HG03565 (cell line): ENCODE data around the gene FGR.

Source experiments
- ATAC-seq: cut with Tn5 transposase; IDR thresholded peaks from one replicate; pipeline ENCODE4 v1.9.1; 2021; ENCODE audit warnings: mild to moderate bottlenecking, moderate library complexity; ENCODE audit not compliant: unreplicated experiment

The FGR gene

DNA sequence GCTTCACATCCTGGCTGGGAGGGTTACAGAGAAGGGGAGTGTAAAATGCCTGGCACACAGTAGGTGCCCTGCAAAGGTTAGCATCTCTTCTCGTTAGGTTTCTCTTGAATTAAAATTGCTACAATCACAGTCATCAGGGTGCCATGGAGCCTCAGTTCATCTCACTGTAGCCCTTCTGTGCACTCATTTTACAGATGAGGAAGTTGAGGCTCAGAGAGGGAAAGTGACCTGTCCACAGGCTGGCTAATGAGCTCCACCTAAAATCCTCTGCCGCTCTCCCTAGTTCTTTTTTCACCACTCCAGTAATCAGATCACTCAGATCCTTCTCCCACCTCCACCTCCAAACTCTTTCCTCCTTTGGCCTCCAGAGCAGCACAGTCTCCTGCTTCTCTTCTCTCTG lies 17.6 kb downstream of the FGR start:
- ATAC-seq, result no peak

DNA sequence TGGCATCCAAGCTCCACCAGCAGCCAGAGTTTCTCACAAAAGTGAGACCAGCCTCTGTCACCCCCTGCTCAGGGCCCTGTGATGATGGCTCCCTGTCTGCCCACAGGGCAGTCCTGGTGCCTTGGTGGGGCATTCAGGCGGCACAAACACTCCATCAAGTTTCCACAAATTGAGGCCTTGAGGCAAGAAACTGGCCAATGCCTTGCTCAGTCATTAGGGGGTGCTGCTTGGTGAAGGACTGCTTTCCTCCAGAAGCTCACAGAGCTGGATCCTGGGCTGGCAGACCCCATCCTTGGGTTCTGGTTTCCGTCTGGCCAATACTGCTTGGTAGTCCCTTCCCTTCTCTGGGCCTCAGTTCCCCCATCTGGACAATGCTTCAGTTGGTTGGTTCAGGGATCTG lies 18.5 kb downstream of the FGR start:
- ATAC-seq, result no peak

DNA sequence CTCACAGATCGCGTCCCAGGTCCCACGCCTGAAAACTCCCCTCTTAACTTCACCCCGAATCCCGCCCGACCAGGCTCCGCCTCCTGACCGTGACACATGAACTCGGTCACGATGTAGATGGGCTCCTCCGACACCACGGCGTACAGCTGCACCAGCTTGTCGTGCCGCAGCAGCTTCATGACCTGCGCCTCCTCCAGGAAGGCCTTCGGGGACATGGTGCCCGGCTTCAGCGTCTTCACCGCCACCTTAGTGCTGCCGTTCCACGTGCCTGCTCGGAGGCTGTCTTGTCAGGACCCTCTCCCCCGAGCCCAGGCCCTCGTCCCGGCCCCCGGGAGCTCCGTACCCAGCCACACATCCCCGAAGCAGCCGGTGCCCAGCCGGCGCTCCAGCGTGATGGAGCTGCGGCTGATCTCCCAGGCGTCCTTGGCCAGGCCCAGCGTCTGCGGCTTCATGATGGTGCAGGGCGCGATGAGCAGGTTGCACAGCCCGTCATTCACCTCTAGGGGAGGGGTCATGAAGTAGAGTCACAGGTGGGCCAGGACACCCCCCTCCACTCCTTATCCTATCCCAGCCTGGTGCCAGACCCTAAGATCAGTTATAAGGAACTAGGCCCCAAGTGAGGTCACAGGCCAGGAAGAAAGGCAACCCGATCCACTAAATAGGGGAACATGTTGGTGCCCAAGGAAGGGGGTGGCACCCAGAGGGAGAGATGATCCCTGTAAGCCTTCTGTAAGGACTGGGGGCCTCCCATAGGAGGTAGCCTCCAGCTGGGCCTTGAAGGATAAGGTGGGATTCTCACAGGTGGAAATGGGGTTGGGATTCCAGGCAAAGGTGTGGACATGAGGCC lies 19.4 kb downstream of the FGR start:
- ATAC-seq, result no peak

DNA sequence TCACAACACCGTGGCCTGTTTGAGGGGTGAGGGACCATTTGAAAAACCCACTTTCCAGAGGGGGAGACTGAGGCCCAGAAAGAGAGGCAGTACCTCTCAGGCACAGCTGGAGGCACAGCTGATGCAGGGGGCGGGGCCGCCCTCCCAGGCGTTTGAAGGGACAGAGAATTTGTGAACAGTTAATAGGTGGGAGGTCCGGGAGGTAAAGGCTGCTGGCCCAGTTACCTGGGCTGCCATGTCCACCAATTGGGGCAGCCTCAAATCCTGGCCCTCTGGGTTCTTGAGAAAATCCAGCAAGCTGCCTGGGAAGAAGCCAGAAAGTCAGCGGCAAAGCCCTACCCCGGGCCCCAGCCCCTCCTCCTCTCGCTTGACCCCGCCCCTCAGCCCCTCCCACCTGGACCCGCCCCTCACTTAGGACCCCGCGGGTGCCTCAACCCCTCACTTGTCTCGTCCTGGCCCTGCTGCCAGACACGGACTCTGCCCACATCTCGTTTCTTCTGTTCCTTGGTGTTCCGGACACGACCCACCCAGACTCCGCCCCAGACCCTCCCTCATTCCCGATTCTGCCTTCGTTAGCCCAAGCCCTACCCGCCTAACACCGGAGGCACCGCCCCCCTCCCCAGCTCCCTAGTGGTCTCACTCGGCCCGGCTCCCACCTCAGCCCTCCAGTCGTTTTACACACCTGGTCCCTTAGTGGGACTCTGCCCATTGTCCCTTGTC lies 20.2 kb downstream of the FGR start:
- ATAC-seq, result no peak

DNA sequence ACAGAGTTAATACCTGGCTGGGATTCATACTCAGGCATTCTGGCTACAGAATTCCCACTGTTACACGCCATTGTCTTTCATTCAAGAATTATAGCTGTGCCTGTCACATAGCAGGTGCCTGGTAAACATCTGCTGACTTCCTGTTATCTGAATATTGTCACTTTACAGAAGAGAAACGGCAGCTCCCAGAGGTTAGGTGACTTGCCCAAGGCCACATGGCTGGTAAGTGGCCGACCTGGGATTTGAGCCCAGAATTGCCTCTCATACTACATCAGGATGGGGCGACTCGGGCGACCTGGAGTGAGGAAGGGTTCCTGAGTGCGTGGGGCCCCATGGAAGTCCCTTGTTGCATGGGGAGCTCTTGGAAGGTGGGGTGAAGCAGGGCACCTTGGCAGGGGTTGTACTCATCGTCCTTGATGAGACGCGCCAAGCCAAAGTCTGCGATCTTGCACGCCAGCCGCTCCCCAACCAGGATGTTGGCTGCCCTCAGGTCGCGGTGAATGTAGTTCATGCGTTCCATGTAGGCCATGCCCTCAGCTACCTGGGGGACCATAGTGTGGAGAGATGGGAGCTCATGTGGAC lies 20.9 kb downstream of the FGR start:
- ATAC-seq, result no peak

DNA sequence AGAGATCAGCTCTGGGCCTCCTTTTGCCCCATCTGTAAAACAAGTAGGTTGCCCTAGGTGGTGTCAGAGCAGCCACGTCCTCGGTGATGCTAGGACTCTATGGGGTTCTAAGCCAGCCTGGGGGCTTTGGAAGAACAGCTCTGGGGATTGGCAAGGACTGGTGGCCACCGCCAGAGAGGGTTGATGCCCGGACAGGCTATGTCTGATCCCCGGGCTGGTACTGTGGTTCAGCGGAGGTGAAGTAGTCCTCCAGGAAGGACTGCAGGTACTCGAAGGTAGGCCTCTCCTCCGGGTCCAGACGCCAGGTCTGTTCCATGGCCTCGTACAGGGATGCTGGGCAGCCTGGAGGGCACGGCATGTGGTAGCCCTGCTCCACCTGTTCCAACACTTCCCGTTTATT lies 22.3 kb downstream of the FGR start:
- ATAC-seq, result no peak

DNA sequence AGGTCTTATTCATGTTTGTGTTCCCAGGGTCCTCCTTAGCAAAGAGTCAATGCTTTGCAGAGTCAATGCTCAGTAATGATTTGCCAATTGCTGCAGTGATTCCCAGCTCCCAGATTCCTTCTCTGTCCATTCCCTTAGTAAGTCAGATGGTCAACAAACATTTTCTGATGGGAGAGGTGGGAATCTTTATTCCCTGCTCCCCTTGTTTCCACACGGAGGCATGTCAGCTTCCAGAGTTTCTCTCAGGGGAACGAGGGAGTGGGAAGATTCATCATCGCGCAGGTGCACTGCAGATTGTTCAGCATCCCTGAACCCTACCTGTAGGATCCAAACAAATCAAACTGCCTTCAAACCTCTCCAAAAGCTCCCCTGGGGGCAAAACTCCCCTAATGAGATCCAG lies 23.5 kb downstream of the FGR start:
- no peak for ATAC-seq

DNA sequence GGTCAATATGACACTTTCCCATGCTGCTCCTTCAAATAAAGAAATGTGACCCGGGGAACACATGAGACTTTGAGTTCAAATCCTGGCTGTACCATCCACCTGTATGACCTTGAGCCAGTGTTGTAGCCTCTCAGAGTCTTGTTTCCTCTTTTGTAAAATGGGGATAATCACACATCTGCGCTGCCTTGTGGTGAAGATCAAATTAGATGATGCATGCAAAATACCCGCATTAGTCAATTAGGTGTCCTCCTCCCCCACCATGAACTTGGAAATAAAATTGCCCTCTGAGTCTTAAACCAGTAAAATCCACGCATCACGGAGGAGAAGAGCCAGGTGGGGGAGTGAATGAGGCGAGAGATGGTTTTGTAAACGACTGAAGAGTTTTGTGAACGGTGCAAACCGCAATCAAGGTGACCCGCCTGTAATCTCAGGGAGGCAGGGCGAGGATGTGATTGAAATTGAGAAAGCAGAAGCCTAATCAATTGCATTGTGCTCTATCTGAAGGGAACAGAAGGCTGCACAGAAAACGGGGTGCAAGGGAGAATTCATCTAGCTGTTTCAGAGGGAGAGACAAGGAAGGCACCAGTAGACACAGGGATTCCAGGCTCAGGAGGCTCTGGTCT lies 25.3 kb downstream of the FGR start:
- ATAC-seq, result no peak

DNA sequence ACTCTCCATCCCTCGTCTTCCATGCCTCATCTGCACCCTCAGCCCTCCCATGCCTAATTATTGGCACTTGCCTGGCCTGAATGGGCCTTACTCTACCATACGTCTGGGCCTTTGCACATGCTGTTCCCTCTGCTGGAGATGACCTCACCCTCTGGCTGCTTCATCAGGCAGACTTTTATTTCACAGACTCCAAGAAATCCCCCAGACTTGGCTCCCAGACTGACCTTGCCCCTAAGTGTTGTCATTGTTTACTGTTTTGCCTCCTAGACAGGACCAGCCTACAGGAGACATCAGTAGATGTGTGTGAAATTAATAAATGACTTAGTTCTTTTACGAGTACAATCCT lies 25.8 kb downstream of the FGR start:
- ATAC-seq, result no peak

DNA sequence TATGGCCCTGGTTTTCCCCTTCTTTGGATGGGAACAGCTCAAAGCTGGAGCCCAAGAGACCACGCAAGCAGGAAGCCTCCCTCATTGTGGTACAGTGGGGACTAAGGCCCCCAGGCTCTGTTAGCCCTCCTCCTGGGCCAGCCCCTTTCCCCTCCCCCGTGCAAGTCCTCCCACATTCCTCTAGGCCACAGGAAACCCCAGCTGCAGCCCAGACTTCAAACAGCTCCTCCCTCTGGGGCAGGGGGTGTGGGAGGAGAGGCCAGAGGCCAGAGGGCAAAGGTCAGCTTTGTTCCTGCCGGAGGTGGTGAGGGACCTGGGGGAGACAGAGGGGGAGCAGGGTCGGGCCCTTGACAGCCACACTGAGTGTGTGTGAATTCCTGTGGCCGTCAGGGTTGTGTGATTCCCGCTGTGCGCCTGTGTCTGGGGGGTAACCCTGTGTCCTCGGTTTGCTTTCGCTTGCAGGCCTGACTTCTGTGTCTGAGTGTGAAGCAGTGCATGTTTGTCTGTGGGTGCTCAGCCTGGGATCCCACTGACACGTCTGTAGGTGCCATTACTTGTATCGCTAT lies 27.7 kb downstream of the FGR start:
- no peak for ATAC-seq

DNA sequence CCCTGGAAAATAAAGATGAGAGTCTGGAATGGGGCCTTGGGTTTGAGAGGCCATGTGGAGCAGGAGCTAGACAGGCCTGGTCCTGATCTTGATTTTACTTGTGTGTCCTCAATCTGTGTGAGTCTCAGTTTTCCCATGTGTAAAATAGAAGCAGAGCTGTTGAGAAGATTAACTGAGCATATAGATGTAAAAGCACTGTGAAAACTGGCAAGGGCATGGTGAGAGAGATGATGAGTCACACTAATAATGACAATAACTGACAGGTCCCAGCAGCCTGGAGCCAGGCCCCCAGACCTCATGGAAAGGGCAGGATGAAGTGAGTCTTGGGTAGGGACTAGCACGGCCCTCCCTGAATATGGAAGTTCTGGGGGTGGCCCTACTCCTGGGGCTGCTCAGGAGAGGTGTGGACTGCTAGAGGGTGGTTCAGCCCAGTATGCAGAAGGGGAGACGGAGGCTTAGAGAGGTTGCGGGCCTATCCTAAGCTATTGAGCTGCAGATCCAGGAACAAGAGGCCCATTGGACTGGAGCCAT lies 28.2 kb downstream of the FGR start:
- no peak for ATAC-seq

DNA sequence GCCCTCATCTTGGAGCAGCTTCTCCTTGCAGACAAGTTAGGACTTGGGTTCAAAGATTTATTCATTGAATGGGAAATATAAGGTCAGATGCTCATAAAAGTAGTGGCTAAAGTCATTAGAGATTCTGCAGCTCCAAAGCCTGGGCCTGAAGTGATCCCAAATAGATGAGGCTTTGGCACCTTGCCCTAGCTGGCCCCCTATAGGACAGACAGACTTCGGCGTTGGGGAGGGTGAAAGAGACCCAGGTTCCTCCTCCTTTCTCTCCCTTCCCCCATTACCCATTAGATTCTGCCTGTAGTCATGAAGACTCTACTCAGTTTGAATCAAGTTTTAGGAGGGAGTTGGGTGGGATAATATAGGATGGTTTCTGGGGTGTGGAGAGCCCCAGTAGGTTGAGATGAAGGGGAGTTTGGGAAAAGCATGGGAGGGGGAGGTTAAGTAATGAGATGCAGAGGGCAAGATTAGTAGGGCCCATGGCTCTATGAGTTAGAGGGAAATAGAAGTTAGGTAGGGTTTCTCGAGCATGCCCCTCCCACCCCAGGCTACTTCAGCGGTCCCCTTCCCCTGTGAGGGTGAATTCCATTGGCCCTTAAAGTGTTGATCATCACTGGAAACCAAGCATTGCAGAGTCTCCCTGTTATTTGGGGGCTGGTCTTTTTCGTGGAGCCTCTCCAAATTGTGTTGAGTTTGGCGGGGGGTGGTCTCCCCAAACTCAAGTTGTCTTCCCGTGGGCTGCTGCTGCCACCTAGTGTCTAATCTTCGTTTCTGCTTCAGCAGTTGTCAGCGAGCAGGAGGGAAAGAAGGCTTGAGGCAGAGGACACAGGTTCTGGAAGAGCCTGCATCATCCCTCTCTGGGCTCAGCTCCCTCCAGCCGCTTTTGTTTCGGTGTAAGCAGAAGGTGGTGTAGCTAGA lies 28.9 kb downstream of the FGR start:
- no peak for ATAC-seq

DNA sequence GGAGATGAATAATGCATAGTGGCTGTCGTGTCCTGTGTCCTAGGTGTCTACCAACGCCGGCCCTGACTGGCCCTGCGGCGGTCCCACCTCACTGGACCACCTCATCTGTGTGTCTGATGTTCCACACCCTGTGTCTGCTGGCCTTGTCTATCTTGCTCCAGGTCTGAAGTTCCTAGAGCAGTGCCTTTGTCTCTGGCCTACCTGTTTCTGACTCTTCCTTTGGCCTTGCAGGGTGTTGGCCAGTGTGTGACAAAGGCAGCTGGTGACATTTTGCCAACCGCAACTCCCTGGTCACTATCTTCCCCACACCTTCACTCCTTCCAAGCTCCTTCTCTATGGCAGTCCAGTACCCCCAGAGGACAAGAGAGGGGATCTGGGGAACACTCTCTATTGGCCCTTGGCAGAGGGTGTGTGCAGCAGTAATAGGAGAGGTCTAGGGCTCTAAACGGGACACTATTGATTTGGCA lies 29.7 kb downstream of the FGR start:
- ATAC-seq, result no peak

DNA sequence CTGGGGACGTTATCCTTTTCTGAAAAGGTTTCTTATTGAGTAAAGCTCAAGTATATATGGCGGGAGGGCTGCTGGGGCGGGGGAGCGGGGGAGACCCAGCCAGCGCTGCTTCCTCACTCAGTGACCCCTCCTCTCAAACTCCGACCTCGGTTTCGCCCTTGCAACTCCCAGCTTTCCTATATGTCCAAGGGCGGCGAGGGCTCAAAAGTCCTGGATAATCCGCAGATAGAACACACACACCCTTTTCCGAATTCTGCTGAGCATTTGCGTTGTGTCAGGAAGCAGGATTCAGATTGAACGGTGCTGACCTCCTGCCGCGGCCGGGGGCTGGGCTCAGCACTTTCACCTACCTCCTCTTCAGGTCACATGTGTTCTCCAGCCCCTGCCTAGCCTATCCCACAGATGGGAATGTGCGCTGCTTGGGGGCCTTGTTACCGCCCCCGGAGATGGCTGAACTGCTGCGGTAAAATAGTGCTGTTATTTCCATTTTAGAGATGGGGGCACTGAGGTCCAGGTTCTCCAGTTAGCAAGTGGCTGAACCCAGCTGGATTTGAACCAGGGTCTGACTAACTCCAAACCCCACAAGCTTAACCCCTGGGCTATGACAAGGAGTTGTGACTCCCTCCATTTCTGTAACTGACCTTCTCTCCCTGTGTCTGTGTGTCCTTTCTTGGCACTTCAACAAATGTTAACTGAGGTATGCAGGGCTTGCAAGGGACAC lies 30.2 kb downstream of the FGR start:
- no peak for ATAC-seq

DNA sequence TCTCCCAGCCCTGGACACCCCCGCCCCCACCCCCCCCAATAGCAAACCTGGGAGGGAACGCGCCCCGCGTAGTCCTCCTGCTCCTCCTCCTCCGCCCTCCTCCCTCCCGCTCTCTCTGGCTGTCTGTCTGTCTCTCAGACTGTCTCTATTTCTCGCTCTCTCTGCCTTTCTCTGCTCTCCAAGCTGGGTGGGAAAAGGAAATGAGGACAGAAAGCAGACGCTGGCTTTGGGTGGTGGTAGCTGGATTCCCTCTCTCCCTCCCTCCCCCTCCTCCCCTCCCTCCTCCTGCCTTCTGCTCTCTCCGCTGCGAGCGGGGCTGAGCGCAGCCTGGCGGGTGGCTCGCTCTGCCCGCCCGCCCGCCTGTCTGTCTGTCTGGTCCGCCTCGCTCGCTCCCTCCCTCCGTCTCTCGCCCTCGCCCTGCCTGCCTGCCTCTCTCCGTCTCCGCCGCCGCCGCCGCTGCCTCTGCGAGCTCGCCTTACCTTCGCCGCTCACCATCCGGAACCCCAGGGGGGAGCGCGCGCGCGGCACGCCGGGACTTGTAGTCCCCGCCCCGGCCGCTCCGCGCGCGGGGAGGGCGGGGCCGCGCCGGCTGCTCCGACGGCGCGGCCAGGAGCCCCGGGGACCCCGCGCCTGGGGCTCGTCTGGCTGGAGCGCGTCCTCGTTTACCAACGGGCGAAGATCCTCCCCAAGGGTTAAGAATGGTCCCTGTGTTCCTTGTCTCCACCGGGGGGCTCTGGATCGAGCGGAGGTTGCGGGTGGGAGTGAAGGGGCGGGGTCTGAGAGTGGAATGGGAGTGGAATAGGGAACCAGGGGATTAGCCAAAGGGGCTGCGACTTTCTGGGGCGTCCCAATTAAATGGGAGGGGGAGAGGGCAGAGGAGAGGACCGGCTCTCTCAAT lies 31.1 kb downstream of the FGR start, which contains the start of gene AHDC1:
AHDC1 (minus strand) TSS at position 464 of the 898 bp plus-strand sequence. CDS start 52,029 bp downstream, outside the sequence.
- peak; percentile 29 for ATAC-seq

DNA sequence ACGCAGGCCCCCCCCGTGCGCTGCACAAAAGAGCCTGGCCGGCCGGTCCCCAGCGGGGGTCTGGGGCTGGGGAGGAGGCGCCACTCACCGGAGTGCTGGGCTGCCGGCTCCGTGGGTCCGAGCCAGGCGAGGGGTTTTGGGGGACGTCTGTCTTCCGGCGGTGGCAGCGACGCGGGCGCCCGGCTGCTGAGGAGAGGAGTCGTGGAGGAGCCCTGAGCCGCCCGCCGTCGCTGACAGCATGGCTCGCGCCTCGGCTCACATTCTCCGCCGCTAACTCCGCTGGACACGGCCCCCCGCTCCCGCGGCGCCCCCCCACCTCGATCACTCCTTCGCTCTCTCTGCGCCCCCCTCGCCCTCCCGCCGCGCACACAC lies 31.7 kb downstream of the FGR start:
- no peak for ATAC-seq

DNA sequence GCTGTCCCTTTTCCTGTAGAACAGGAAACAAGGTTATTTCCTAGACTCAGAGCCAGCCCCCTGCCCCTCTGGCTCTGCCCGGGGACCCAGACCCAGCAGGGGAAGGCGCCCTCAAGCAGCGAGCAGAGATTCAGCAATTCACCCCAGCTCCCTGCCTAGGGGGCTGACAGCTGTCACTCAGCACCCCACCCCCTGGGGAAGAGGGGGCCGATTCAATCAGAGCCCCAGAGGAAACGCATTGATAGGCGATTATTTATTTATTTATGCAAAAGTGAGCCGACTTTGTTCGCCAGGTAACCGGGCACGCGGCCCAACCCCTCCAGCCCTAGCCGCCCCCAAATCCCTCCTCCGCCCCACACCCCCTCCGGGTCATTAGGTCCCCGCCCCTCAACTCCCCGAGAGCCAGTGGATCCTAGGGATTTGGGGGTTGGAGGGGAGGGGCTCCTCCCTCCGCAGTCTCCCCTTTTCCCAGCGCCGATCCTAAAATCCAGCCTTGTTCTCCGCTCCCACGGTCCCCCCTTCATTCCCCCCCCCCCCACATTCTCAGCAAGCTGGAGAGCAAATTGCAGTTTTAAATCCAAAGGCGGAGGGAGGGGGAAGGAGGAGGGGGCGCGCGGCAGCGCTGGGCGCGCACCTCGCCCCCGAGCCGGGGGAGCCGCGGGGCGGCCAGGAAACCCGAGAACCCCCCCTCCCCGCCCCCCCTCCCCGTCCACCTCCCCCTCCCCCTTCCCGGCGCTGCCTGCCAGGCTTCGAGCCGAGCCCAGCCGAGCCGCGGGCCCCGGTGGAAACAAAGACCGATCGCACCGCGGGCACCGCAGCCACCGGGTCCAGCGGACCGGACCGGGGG lies 32.3 kb downstream of the FGR start:
- no peak for ATAC-seq
